Heart left ventricle (tissue), 16 donors: ENCODE measurements around the gene MC2R. TPM values are rescaled to one million over a fixed set of nuclear protein-coding genes. Genes with fewer than 3 reads are reported as not detected.

ENCODE experiments used
- ATAC-seq, 4 donors: fragments of 200-7000 bp; cut with Tn5 transposase; one replicate each; pipeline ENCODE4 v1.9.1; 2020 to 2022; ENCODE audit warnings: moderate library complexity in 4 of 4, mild to moderate bottlenecking in 3 of 4, moderate number of reproducible peaks in 1 of 4
- DNase-seq, 5 donors: peaks; one replicate each; pipeline ENCODE4 v3.0.0-alpha.2; 2020
- H3K27ac ChIP-seq, 12 donors: fragments of 200-600 bp; sonication (generic) in 4 of 12; one replicate each; pipeline versions ENCODE4 v1.5.0 to v1.8.0; 2016 to 2022; ENCODE audit warnings: mild to moderate bottlenecking in 2 of 12
- H3K27me3 ChIP-seq, 9 donors: fragments of 200-600 bp; sonication (generic) in 2 of 9; one replicate each; pipeline versions ENCODE4 v1.5.1 to v1.8.0; 2016 to 2022; ENCODE audit warnings: mild to moderate bottlenecking in 3 of 9
- H3K36me3 ChIP-seq, 9 donors: fragments of 200-600 bp; sonication (generic) in 2 of 9; one replicate each; pipeline versions ENCODE4 v1.5.0 to v1.8.0; 2018 to 2022; ENCODE audit warnings: mild to moderate bottlenecking in 2 of 9
- H3K4me1 ChIP-seq, 12 donors: fragments of 200-600 bp; sonication (generic) in 4 of 12; one replicate each; pipeline versions ENCODE4 v1.5.0 to v1.8.0; 2016 to 2022; ENCODE audit warnings: mild to moderate bottlenecking in 3 of 12
- H3K4me3 ChIP-seq, 12 donors: fragments of 200-600 bp; sonication (generic) in 4 of 12; one replicate each; pipeline versions ENCODE4 v1.5.0 to v1.8.0; 2017 to 2022; ENCODE audit warnings: mild to moderate bottlenecking in 9 of 12, moderate library complexity in 4 of 12
- H3K9me3 ChIP-seq, 12 donors: fragments of 200-600 bp; sonication (generic) in 4 of 12; one replicate each; pipeline versions ENCODE4 v1.5.0 to v1.8.0; 2016 to 2022; ENCODE audit warnings: mild to moderate bottlenecking in 1 of 12
- CTCF ChIP-seq, 12 donors: fragments of 200-600 bp; sonication (generic) in 4 of 12; IDR thresholded peaks; one replicate each; pipeline versions ENCODE4 v1.5.0 to v1.8.0; 2018 to 2022; ENCODE audit warnings: antibody characterized with exemption in 12 of 12, mild to moderate bottlenecking in 5 of 12
- POLR2A ChIP-seq, 2 donors: fragments of 450-650 bp; IDR thresholded peaks; one replicate each; pipeline ENCODE4 v1.6.1; 2017; ENCODE audit warnings: antibody characterized with exemption in 2 of 2, mild to moderate bottlenecking in 2 of 2, moderate library complexity in 2 of 2
- WGBS, 4 donors: extraction: QIAGEN DNeasy Blood & Tissue Kit in 2 of 4; methylation state at CpG; one replicate each; pipeline versions ENCODE4 v1.1.5 to v1.1.7; 2013 to 2018; 5-methylcytosine and 5-hydroxymethylcytosine counted together
- intact Hi-C, 10 donors: fragments of 100-400 bp; cut with DNase I; formaldehyde crosslinking; loops; one replicate each; pipeline versions ENCODE4 v1.11.1 to v1.14.2; 2022
- polyA plus RNA-seq, 2 donors: library from polyadenylated mRNA; stranded (reverse); fragments of 200-250 nt; gene quantifications; one replicate each; pipeline ENCODE4 v1.2.3, GENCODE V29; 2013
- total RNA-seq, 9 donors: library from RNA; depleted of rRNA in 2 of 9; stranded (reverse); fragments of >200 nt in 2 of 9; fragmentation: NEBNext Ultra II Directional in 3 of 9; extraction: Animal tissue kit (Norgen Biotek cat#: 25700) in 3 of 9; gene quantifications; one replicate each; pipeline versions ENCODE4 v1.1.0 to v1.2.4, GENCODE V29; 2016 to 2023
- donor health status: ischemic (EF 13 %, LVEDD 7.1; RV severe dilation, severe dysfunction).
- donor health status: healthy with polysubstance abuse.
- donor health status: DM: no; HTN: yes; CAD: no.
- donor health status: DM: no; HTN: no; CAD: no.
- donor health status: ischemic (EF 25% LVEDD 6.9; RV normal size, moderate dysfunction).
- donor health status: ischemic (EF 25% LVEDD 5.7; RV mildly dilated, moderate dysfunction).
- donor health status: healthy.
- donor health status: DM: yes; HTN: yes; CAD: no.
- donor health status: ischemic (EF 35%, LVEDD 5.7; RV mildly dilated, moderate dysfunction).
- donor health status: nonischemic (EF 11% LVEDD 7.7; RV severe dilation, severe dysfunction).
- donor health status: DM: yes; HTN: yes; CAD: no.
- donor health status: PGD.
- donor health status: ischemic (EF 29% LVEDD 5.4; RV normal size, mild dysfunction).
- donor health status: nonischemic (EF 23%, LVEDD 6.1; RV moderate dilation, normal function).

The MC2R gene
- total and polyA plus RNA-seq, 11 donors: not detected

GRCh38 chr18:13900633-13901032, 14.7 kb downstream of the MC2R start:
- DNase-seq: no peak
- Histone ChIP-seq H3K4me1 (no peaks in the 10 kb centered on the region), H3K4me3 (no peak overlapping the region), H3K9me3 (peaks cover 0 to 10% (median 0%) of the 10 kb centered on the region in 12 donors), H3K27me3 (peaks cover 0 to 3% (median 0%) of the 10 kb centered on the region in 9 donors), H3K36me3 (no peaks in the 10 kb centered on the region), H3K27ac (no peak overlapping the region)
- TF ChIP-seq POLR2A (IDR thresholded peaks at IDR 0.05) (no peak), CTCF (IDR thresholded peaks at IDR 0.05) (no peak)
- WGBS, 4 donors: 24 to 26% (median 24%) methylated on average over 1 of the region's 1 CpG
- intact Hi-C loops: no loop called here
- no peak for ATAC-seq

- no peaks in the 10 kb centered on the region for H3K36me3 ChIP-seq
- DNase-seq: no peak
- WGBS, 4 donors: 61 to 68% (median 67%) methylated on average over 6 of the region's 6 CpGs
- H3K9me3 ChIP-seq: peaks cover 0 to 7% (median 0%) of the 10 kb centered on the region in 12 donors
- no peak overlapping the region for H3K27ac ChIP-seq
- peaks cover 0 to 7% (median 0%) of the 10 kb centered on the region in 9 donors for H3K27me3 ChIP-seq
- H3K4me1 ChIP-seq: no peaks in the 10 kb centered on the region
- ATAC-seq: no peak
- no peak for TF ChIP-seq CTCF (IDR thresholded peaks at IDR 0.05)
- TF ChIP-seq POLR2A (IDR thresholded peaks at IDR 0.05): no peak
- intact Hi-C loops: loop anchor here in 1 of 10 donors (10.0 kb wide), 1 partner anchor 61 kb away; no protein-coding TSS in a partner anchor
- H3K4me3 ChIP-seq: no peak overlapping the region
These were observed 19.8 kb downstream of the MC2R start for GRCh38 chr18:13895505-13896033.

GRCh38 chr18:13894531-13894930, 20.8 kb downstream of the MC2R start:
- H3K4me3 ChIP-seq: no peak overlapping the region
- WGBS, 4 donors: 76 to 82% (median 78%) methylated on average over 5 of the region's 5 CpGs
- no peak for DNase-seq
- no peak overlapping the region for H3K27ac ChIP-seq
- peaks cover 0 to 2% (median 0%) of the 10 kb centered on the region in 12 donors for H3K9me3 ChIP-seq
- no peaks in the 10 kb centered on the region for H3K36me3 ChIP-seq
- no peak for ATAC-seq
- H3K27me3 ChIP-seq: peaks cover 0 to 7% (median 0%) of the 10 kb centered on the region in 9 donors
- TF ChIP-seq CTCF (IDR thresholded peaks at IDR 0.05) (no peak), POLR2A (IDR thresholded peaks at IDR 0.05) (no peak)
- no peaks in the 10 kb centered on the region for H3K4me1 ChIP-seq
- intact Hi-C loops: loop anchor here in 1 of 10 donors (10.0 kb wide), 1 partner anchor 60 kb away; no protein-coding TSS in a partner anchor

- H3K27ac ChIP-seq: no peak overlapping the region
- DNase-seq: no peak
These were observed 21.9 kb downstream of the MC2R start for GRCh38 chr18:13893418-13893760.

More at GRCh38 chr18:13893418-13893760, 21.9 kb downstream of the MC2R start:
- no peaks in the 10 kb centered on the region for H3K9me3 ChIP-seq
- WGBS, 4 donors: 65 to 71% (median 69%) methylated on average over 3 of the region's 3 CpGs
- no peaks in the 10 kb centered on the region for H3K4me1 ChIP-seq
- TF ChIP-seq POLR2A (IDR thresholded peaks at IDR 0.05) (no peak), CTCF (IDR thresholded peaks at IDR 0.05) (no peak)
- no peaks in the 10 kb centered on the region for H3K36me3 ChIP-seq
- intact Hi-C loops: loop anchor here in 1 of 10 donors (10.0 kb wide), 1 partner anchor 59 kb away; no protein-coding TSS in a partner anchor
- H3K27me3 ChIP-seq: peaks cover 0 to 7% (median 0%) of the 10 kb centered on the region in 9 donors
- no peak for ATAC-seq
- H3K4me3 ChIP-seq: no peak overlapping the region
